ENCODE data around the gene FCGR3B.
A peak's percentile ranks its signal among the peaks of the same experiment; 100 is the strongest.
"Not testable (repeated sequence)": the region's sequence is repeated elsewhere in the genome, so short reads cannot be mapped to it uniquely, and the experiment has no call there.

FCGR3B gene

DNA sequence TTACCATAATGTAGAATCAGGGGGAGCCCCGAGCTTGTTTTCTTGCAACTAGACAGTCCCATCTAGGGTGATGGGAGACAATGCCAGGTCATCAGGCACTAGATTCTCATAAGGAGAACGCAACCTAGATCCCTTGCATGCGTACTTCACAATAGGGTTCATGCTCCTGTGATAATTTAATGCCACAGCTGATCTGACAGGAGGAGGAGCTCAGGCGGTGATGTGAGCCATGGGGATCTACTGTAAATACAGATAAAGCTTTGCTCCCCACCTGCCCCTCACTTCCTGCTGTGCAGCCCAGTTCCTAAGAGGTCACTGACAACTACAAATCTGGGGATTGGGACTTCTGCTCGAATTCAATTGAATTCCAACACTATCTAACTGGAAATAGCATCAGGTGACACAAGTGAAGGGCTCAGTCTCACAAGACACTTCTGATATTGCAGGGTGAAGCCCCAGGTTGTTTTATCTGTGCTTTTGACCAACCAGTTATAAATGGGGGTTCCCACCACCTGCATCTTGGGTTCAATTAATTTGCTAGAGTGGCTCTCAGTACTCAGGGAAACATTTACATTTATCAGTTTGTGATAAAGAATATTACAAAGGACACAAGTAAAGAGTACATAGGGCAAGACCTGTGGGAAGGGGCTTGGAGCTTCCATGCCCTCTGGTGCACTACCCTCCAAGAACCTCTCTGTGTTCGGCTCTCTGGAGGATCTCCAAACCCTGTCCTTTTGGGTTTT is 7.4 kb upstream of the FCGR3B start:
- DNase-seq (ENCODE audit: low read depth in 2 of 2), result not testable (repeated sequence)

DNA sequence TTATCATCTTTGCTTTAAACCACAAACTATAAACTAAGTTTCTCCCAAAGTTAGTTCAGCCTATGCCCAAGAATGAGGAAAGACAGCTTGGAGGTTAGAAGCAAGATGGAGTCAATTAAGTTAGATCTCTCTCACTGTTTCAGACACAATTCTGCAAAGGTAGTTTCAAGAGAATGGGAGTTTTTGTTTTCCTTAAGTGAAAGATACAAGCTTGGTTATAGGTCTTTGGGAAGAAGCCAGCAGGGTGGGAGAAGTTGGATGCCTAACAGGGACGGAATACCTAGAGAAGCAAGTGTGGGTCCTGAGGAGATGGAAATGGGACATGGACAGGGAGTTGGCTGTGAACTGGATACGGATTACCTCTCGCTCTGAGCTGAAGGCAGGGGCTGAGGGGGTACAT is 6.0 kb upstream of the FCGR3B start:
- DNase-seq (ENCODE audit: low read depth in 2 of 2), result not testable (repeated sequence)

DNA sequence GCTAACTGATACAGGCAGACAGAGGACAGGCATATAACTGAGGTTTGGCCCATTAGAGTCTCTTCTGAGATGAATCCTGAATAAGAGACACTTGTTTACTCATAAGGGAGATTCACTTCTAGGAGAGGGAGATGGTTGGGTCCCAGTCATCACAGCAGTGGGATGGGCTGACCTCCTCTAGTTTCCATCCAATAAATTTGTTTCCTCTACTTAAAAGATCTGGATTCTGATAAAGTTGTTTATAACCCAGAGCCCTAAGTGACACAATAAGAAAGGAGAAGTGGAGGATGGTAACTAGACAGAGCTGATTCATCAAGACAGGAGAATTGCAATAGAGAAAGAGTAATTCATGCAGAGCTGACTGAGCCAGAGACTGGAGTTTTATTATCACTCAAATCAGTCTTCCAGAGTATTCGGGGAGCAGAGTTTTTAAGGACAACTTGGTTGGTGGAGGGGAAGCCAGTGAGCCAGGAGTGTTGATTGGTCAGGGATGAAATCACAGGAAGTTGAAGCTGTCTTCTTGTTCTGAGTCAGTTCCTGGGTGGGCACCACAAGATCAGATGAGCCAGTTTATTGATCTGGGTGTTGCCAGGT is 5.3 kb upstream of the FCGR3B start:
- not testable (repeated sequence) for DNase-seq (ENCODE audit: low read depth in 2 of 2)

DNA sequence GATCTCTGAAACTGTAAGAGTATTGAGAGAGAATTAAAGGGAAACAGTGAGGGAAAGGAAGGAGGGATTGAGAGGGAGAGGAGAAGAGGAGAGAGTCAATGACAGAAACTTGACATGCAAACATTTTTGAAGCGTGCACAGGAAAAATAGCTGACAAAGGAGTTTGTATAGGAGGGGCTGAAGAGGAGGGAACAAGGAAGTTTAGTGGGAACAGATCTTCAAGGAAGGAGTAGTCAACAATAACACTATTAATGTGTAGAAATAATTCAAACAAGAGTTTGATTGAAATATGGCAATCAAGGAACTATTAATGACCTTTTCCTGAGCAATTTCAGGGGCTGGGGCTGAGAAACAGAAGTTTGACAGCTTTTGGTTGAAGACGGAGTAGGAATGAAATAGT is 4.0 kb upstream of the FCGR3B start:
- not testable (repeated sequence) for DNase-seq (ENCODE audit: low read depth in 2 of 2)

DNA sequence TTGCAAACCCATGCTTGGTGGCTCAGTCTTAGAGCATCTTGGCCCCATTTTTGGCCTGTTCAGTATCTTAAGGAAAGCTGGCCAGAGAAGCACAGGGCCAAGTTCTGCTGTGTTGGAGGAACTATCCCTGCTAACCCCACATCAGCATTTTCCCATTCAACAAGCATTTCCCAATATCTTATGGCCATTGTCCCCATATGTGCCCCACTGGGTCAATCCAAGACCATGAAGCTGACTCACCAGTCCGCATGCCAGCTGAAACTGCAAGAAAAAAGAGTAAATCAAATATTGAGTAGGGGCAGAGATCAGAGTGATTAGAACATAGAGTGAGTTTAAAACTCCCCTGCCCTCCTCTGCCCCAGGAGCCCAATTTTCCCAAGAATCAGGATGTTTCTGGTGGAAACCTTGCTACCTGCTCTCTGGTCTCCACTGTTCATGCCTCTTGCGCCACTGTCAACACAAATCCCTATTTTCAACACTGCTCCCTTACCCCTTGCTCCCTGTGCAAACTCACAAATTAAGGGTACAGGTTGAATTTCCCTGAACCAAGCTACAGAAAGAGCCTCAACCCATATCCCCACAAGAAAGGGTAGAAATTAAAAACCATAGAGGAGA is 741 bp downstream of the FCGR3B start:
- not testable (repeated sequence) for DNase-seq (ENCODE audit: low read depth in 2 of 2)

DNA sequence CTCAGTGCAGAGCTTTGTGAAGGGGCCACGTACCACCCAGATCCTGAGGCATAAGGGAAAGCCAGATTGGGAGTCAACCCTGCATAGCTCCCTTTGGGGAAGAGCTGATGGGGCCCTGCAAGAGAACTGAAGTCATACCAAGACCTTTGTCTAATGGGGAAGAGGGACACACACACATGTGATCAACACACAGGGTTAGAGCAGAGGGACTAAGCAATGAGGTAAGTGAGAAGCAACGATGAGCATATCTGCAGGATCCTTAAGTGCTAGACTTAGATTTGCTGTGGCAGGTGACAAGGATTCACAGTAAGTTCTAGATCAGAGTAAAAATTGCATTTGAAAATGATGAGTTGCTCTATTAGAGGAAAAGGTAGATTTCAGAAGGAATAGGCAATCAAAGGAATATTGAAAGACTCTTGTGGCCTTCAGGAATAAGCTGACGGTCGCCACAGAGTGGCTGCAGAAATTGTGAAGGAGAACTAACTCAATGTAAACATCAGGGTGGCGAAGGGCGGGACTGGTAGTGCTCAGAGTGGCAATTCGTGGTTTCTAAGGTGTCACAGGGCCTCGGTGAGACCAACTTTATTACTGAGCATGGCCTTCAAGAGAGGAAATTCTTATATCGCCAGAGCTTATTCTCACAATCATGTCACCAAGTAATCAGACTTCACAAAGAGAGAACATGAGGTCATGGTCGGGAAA is 4.4 kb downstream of the FCGR3B start:
- DNase-seq (ENCODE audit: low read depth in 2 of 2), result not testable (repeated sequence)

DNA sequence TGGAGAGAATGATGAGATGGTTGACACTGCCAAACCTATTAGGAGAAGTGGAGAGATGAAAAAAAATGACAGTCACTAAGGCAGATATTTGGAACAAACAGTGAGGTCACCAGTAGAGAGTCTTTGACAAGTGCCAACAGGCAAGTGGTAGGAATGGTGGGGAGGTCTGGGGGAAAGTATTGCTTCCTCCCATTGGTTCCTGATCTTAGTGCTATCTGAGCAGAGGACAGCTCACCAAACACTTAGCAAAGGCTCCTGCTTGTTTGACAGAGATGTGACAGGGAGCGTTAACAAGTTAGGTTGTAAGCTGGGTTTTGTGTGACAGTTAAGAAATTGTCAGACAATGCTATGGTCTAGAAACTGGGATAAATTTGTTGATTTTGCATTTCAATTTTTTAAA is 6.4 kb downstream of the FCGR3B start:
- not testable (repeated sequence) for DNase-seq (ENCODE audit: low read depth in 2 of 2)

DNA sequence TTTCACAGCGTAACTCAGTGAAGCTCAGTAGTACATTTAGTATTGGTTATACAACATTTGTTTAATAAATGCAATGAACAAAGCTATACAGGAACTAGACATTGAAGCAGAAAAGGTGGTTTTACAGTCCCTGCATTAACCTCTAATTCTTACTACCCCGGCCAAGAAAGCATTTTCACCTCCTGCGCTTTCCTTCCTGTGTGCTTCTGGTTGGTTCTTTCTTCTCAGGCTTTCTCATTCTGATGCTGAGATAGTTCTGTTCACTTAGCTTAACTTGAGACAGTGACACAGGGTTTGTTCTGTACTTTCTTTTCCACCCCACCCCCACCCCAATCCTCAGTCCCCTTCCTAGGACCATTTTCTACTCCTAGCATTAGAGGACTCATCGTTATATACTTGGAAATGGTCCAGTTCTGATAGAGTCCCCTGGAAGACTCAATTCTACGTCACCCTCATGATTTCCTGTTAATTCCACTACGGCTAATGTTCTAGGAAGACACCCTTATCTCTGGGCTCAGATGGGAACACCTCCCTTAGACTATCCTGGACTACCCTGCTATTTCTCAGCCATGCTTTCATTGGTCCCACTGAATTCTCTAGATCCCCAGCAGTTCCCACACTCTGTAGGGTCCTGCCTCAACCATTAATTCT is 7.5 kb downstream of the FCGR3B start:
- not testable (repeated sequence) for DNase-seq (ENCODE audit: low read depth in 2 of 2)

DNA sequence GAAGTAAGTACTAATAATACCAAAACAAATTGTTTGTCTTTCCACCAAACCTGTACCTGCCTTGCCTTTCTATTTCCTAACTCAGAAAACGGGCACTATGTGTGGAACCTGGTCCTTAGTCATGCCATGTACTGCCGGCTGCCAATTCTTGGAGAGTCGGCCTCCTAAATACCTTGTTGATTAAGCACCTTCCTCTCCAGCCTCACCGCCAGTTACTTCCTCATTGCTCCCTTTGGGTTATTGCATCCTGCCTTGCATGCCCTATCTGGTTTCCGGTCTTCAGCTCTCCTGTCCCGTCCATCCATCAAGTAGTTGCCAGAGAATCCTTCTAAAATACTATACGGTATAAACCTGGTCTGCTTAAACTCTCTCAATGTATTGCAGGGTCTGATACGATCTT is 8.9 kb downstream of the FCGR3B start:
- not testable (repeated sequence) for DNase-seq (ENCODE audit: low read depth in 2 of 2)

DNA sequence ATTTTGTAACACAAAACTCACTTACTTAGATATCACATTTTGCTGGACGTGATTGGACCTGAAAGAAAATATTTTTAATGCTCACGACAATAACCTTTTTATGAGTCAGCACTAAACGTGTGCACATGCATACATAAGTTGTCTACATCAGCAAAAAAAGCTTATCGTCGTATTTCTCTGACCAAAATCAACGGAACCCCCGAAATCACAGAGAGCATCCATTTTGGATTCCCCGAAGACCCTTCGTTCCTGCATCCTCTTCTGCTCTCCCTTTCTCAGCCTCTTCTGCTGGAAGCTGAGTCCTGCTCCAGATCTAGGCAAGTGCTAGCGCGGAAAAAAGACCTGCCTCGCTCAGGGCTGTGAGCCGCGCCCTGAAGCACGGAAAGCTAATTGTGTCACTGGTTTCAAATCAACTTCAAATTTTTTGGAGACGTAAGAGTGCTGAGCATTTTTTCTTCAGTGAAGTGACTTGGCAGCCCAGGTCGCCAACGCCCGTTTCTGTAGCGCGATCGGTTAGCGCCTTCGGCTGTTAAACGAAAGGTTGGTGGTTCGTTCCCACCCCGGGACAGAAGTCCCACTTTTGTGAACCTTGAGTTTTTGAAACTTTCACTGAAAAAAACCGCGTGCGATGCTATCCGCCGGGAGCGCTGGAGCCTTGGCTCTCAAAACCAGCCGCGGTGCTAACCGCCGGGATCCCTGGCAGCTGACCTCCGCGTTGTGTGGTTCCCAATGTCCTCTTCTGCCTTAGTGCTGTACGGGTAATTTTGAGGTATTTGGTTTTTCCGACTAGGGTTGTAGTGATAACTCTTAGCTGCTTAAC is 9.6 kb downstream of the FCGR3B start:
- peak; percentile 38 to 64 for DNase-seq (ENCODE audit: low read depth in 2 of 2)

DNA sequence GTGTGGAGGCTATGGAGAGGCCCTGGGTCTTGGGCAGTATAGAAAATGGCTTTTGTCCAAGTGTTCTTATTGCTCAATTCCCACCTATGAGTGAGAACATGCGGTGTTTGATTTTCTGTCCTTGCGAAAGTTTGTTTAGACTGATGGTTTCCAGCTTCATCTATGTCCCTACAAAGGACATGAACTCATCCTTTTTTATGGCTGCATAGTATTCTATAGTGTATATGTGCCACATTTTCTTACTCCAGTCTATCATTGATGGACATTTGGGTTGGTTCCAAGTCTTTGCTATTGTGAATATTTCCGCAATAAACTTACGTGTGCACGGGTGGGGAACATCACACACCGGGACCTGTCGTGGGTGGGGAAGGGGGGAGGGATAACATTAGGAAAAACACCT is 10.6 kb downstream of the FCGR3B start:
- DNase-seq (ENCODE audit: low read depth in 2 of 2), result not testable (repeated sequence)

DNA sequence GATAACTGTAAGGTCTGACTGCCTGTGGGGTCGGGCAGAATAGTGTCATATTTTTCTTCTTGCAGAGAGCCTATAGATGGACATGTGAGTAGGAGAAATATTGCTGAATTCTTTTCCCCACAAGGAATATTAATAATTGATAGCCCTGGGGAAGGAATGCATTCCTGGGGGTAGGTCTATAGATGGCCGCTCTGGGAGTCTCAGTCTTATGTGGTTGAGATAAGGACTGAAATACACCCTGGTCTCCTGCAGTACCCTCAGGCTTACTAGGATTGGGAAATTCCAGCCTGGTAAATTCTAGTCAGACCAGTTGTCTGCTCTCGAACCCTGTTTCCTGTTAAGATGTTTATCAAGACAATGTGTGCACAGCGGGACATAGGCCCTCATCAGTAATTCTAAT is 12.5 kb downstream of the FCGR3B start:
- not testable (repeated sequence) for DNase-seq (ENCODE audit: low read depth in 2 of 2)

DNA sequence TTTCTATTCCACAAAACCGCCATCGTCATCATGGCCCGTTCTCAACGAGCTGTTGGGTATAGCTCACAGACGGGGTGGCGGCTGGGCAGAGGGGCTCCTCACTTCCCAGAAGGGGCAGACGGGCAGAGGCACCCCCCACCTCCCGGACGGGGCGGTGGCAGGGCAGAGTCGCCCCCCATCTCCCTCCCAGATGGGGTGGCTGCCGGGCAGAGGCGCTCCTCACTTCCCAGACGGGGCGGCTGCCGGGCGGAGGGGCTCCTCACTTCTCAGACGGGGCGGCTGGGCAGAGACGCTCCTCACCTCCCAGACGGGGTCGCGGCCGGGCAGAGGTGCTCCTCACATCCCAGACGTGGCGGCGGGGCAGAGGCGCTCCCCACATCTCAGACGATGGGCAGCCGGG is 14.6 kb downstream of the FCGR3B start:
- DNase-seq (ENCODE audit: low read depth in 2 of 2), result not testable (repeated sequence)

DNA sequence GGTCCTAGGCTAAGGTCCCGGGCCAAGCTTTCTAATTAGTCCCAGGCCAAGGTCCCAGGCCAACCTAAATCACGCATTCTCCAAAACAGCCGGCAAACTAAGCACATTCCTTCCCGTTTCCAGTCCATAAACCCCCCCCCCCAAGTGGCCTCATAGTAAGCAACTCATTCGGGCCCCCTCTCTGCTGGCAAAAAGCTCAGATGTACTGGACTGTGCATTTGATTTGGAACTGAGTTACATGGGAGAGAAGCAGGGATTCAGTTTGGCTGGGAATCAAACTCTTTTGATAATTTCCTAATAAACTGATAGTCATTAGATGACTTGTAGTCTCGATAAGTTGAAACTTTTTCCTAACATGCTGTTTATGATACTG is 17.8 kb downstream of the FCGR3B start:
- not testable (repeated sequence) for DNase-seq (ENCODE audit: low read depth in 2 of 2)

DNA sequence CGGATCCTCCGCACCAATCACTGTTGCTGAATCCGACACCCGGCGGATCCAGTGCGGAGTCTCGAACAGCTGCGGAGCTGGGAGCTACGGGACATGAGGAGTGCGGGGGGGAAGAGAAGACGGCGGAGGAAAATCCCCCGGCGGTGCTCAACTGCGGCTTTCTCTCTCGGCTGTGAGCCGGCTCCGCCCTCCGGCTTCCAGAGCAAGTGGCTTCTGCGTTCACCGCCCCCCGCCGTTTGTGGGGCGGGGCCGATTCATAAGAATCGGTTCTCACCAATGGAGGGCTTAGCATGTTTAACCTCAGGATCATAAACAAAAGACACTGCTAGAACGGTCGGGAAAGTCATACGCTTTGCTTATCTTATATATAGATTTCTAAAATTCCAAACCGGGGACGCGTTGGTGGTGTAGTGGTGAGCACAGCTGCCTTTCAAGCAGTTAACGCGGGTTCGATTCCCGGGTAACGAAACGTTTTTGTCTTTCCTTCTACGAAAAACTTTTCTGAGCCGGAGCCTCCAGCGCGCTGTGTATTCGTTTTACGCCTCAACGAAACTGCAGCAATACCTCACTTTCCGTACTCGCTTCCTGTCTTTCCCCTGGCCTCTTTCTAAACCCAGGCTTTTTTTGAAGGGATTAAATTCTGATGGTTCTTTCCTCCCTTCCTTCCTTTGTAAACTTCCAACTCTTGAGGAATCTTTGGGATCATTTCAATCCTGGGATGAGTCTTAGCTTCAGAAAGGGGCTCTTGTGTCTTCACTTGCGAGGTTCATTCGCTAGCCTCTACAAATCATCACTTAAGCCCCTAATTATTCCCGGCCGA is 18.4 kb downstream of the FCGR3B start:
- peak; percentile 73 to 90 for DNase-seq (ENCODE audit: low read depth in 2 of 2)

DNA sequence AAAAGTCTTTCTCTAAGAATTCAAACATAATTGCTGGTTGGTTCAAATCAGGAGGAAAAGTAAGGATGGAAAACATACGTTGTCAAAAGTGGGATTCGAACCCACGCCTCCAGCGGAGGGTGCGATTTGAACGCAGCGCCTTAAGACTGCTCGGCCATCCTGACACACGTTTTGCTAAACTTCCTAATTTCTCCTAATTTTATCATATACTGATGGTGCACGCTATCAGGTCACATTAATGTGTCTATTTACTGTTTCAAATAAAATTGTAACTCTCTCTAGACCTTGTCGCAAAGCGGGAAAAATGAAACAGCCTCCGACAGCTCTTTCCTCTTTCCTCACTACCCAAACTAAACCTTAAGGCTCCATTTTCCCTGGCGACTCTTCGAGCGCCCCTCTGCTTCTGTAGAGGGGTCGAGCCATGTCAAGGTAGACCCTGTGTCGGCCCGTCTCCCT is 19.1 kb downstream of the FCGR3B start:
- DNase-seq (ENCODE audit: low read depth in 2 of 2), result not testable (repeated sequence)

DNA sequence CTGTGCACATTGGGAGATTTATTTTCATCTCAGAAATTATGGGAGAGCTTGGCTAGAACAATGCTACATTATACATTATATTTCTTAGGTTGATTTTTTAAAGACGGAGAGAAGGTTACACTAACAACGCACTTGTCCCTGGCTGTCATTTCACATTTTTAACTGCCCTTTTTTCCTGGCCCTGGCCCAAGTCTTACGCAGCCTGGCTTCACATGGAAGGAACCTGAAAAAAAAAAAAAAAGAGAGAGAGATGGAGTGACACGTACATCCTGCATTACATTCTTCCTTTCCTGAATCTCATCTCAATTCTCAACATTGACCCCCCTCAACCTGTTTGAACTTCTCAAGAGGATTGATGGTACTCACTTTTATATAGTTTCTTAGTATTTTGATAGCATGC is 20.8 kb downstream of the FCGR3B start:
- not testable (repeated sequence) for DNase-seq (ENCODE audit: low read depth in 2 of 2)

DNA sequence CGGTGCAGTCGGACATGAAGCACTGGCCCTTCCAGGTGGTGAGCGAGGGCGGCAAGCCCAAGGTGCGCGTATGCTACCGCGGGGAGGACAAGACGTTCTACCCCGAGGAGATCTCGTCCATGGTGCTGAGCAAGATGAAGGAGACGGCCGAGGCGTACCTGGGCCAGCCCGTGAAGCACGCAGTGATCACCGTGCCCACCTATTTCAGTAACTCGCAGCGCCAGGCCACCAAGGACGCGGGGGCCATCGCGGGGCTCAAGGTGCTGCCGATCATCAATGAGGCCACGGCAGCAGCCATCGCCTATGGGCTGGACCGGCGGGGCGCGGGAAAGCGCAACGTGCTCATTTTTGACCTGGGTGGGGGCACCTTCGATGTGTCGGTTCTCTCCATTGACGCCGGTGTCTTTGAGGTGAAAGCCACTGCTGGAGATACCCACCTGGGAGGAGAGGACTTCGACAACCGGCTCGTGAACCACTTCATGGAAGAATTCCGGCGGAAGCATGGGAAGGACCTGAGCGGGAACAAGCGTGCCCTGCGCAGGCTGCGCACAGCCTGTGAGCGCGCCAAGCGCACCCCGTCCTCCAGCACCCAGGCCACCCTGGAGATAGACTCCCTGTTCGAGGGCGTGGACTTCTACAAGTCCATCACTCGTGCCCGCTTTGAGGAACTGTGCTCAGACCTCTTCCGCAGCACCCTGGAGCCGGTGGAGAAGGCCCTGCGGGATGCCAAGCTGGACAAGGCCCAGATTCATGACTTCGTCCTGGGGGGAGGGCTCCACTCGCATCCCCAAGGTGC is 24.2 kb downstream of the FCGR3B start:
- DNase-seq (ENCODE audit: low read depth in 2 of 2), result not testable (repeated sequence)

All from stimulated activated CD8-positive, alpha-beta memory T cell treated with anti-CD3 and anti-CD28 coated beads, Interleukin-15, amount 100 ng/mL, for 4 hours (primary cell).